GM12872 (cell line): Measurements from ENCODE around the gene INPP5A.

ENCODE experiments used
- TF ChIP-seq, protein P1 (sequence below): IDR thresholded peaks from 3 replicates; pipeline ENCODE4 v1.5.1; 2011; ENCODE audit warnings: low read depth, mild to moderate bottlenecking, low read length, moderate library complexity; ENCODE audit not compliant: insufficient read depth

The INPP5A gene

DNA sequence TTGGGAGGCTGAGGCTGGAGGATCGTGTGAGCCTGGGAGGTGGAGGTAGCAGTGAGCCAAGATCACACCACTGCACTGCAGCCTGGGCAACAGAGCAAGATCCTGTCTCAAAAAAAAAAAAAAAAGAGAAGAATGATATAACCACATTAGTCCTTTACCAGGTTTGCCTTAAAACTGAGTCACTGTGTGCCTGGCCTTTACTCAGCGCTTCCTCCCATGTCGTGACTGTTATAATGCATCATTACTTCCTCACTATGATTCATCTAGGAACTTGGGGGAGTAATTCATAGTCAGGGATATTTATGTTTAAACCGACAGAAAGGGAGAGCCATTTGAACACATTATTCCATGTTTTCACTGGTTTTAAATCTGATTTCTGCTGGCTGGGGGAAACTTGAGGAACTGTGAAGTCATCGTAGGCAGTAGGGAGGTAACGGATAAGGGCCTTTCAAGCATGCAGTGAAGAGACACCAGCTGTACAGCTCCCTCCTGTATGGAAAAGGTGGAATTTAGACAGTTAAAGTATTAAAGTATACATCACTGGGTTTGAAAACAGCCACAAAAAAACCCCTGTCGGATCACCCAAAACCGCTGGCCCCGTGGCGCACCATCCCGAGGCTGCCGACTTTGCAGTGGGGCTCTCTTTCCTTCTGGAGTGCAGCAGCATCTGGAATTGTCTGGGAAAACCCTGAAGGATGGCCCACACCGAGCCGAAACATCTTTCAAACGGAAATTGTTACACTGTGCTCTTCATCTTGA lies 128.5 kb downstream of the INPP5A start:
- TF ChIP-seq, protein P1, sequence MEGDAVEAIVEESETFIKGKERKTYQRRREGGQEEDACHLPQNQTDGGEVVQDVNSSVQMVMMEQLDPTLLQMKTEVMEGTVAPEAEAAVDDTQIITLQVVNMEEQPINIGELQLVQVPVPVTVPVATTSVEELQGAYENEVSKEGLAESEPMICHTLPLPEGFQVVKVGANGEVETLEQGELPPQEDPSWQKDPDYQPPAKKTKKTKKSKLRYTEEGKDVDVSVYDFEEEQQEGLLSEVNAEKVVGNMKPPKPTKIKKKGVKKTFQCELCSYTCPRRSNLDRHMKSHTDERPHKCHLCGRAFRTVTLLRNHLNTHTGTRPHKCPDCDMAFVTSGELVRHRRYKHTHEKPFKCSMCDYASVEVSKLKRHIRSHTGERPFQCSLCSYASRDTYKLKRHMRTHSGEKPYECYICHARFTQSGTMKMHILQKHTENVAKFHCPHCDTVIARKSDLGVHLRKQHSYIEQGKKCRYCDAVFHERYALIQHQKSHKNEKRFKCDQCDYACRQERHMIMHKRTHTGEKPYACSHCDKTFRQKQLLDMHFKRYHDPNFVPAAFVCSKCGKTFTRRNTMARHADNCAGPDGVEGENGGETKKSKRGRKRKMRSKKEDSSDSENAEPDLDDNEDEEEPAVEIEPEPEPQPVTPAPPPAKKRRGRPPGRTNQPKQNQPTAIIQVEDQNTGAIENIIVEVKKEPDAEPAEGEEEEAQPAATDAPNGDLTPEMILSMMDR = no peak

DNA sequence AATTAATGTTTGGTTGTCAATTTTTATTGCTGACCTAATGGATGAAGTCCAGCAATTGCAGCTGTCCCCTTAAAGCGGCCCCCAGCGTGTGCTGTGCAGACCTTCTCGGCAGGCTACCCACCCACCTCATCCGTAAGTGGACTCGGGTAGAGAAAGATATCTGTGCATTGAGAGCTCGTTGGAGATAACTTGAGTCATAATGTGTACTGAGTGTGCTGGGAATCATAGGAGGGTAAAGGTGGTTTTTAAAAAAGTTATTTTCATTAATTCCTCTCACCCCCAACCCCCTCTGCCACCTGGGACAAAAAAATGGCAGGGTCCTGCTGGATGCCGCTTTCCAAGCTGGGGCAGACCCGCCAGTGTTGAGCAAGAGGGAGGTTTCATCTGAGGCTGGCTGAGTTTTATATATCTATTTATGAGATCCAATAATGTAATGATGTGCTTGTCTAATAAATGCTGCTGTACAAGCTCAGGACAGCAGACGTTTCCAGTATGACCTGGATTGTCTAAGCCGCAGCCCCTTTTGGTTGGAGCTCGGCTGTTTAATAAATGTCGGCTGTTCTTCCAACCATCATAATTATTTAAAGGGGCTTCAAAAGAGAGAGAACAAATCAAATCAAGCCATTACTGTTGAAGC lies 129.2 kb downstream of the INPP5A start:
- TF ChIP-seq, protein P1 = no peak

DNA sequence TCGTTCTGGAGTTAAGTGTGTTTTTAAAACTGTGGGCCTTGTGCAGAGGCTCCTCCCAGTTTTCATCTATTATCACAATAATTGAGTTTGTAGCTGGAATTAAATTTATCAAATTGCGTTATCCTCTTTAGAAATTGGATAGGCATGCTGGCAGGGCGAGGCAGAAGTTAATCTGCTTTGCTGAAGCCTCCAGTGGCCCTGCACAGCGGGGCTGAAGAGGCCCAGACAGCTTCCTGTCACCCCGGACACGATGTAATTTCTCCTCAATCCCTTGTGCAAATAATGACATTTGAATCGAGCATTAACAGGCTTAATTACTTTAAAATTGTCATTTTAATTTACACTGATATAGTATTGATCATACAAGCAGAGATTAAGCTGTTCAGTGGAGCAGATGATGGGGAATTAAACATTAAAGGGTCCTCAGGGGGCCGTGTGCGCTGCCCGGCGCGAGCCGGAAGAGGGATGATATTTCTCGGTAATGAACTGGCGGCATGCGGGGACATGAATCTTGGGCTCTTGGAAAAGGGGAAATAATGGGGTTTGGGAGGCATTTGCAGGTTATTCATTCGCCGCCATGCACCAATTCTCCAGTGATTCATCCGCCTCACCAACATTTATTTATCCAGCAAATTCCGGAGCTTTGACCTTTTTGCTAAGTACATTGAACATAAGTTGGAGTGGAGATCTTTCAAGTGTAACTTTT lies 129.9 kb downstream of the INPP5A start:
- TF ChIP-seq, protein P1 = no peak

DNA sequence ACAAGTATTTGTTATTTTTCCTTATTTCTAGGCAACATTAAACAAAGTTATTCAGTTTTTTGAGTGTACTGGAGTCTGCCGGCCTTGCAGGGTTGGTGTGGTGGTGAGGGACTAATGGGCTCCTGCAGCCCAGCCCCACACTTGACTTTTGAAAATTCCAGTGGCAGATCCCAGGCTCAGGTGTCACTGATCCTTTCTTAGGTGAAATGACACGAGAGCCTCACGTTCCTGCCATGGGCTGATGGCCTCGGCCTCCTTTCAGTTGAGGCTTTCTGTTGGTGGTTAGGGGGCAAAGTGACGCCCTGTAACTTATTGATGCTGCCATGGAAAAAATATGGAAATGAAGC lies 130.4 kb downstream of the INPP5A start:
- TF ChIP-seq, protein P1 = no peak

DNA sequence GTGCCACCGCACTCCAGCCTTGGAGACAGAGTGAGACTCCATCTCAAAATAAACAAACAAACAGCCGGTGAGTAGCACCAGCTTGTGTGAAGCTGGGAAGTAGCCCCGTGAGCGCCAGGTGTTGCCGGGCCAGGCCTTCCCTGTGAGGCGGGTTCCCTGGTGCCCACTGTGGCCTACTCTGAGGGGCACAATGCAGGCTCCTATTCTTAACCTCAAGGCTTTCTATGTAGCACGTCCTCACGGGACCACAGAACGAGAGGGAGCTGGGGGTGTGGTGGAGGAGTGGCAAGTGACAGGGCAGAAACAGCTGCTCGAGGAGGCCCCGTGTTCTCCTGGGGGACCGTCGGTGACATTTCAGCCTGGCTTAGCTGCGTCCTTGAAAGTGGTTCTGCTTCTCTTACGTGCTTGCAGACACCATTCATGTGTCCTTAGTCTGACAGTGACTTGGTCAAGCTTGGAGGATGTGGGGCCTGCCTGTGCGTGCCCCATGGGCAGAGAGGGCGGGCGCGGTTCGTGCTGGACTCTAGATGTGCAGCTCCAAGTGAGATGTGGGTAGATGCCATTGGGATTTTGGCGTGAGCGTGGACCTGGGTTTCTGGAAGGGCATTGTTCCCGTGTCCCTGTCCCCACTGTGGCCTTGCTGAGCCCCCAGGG lies 131.7 kb downstream of the INPP5A start:
- TF ChIP-seq, protein P1 = no peak

DNA sequence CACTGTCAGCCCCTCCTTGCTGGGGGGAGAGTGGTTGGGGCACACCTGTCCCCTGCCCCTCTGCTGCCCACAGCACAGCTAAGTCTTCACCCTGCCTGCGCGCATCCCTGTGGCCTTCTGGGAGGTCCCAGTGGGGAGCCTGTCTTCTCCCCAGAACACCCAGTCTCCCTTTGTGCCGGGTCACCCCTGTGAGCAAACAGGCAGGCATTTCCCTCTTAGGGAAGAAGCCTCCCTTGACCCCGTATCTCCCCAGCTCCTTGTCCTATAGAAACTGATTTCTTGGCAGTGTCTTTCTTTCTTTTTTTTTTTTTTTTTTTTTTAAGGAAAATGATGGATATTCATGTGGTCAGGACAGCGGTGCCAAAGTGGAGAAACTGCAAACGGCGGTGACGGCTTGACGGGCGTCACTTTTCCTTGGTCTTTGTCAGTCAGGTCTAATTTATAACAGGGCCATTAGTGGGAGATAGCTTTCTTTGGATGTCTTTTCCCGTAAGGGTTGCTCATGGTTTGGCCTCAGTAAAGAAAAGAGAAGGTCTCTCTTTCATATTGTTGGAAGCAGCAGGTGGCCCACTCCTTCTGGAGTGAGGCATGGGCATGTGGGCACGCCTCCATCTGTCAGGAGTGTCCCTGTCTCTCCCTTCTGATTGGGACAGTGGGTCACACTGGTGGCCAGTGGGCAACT lies 133.1 kb downstream of the INPP5A start:
- TF ChIP-seq, protein P1 = no peak
